Upper lobe of right lung (tissue), 1 donor: ENCODE measurements around the gene NMT1. TPM values are rescaled to one million over a fixed set of nuclear protein-coding genes. Genes with fewer than 3 reads are reported as not detected.
A peak's percentile ranks its signal among the peaks of the same experiment; 100 is the strongest.

Source experiments
- ATAC-seq: fragments of 200-7000 bp; cut with Tn5 transposase; one replicate; pipeline ENCODE4 v1.9.1; 2020; ENCODE audit warnings: mild to moderate bottlenecking, moderate library complexity
- DNase-seq: peaks from one replicate; pipeline ENCODE4 v3.0.0-alpha.2; 2020
- H3K27ac ChIP-seq: fragments of 200-600 bp; one replicate; pipeline ENCODE4 v1.8.0; 2022
- H3K27me3 ChIP-seq: fragments of 200-600 bp; one replicate; pipeline ENCODE4 v1.8.0; 2022; ENCODE audit warnings: mild to moderate bottlenecking
- H3K36me3 ChIP-seq: fragments of 200-600 bp; one replicate; pipeline ENCODE4 v1.8.0; 2022
- H3K4me1 ChIP-seq: fragments of 200-600 bp; one replicate; pipeline ENCODE4 v1.8.0; 2022
- H3K4me3 ChIP-seq: fragments of 200-600 bp; one replicate; pipeline ENCODE4 v1.8.0; 2022; ENCODE audit warnings: mild to moderate bottlenecking
- H3K9me3 ChIP-seq: fragments of 200-600 bp; one replicate; pipeline ENCODE4 v1.8.0; 2022
- intact Hi-C: fragments of 100-400 bp; cut with DNase I; formaldehyde crosslinking; loops from one replicate; pipeline ENCODE4 v1.11.0; 2022
- total RNA-seq: library from RNA; stranded (reverse); fragmentation: NEBNext Ultra II Directional; extraction: Animal tissue kit (Norgen Biotek cat#: 25700); gene quantifications from one replicate; pipeline ENCODE4 v1.2.1, GENCODE V29; 2021
- TF ChIP-seq, protein P1 (sequence below): fragments of 200-600 bp; IDR thresholded peaks from one replicate; pipeline ENCODE4 v1.8.0; 2022; ENCODE audit warnings: antibody characterized with exemption
- donor health status: DM: no; HTN: yes; CAD: no; lungs with severe emphysema.

The NMT1 gene
- total RNA-seq, 1 donor from 2014 or later, result 107 TPM

DNA sequence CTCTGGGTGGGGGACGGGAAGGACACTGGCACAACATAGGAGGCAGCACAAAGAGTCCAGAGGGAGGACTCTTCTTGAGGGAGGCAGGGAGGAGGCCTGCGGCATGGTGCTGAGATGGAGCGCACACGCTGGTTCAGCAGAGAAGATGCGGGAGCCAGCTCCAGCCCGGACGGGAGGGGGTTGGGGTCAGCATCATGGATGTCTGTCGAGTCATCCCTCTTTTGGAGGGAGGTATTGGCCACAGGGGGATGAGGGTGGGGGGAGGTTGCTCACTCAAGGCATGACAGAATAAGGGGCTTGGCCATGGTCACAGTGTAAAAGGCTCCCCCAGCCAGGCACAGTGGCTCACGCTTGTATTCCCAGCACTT, 29.0 kb upstream of the NMT1 start:
- TF ChIP-seq, protein P1, sequence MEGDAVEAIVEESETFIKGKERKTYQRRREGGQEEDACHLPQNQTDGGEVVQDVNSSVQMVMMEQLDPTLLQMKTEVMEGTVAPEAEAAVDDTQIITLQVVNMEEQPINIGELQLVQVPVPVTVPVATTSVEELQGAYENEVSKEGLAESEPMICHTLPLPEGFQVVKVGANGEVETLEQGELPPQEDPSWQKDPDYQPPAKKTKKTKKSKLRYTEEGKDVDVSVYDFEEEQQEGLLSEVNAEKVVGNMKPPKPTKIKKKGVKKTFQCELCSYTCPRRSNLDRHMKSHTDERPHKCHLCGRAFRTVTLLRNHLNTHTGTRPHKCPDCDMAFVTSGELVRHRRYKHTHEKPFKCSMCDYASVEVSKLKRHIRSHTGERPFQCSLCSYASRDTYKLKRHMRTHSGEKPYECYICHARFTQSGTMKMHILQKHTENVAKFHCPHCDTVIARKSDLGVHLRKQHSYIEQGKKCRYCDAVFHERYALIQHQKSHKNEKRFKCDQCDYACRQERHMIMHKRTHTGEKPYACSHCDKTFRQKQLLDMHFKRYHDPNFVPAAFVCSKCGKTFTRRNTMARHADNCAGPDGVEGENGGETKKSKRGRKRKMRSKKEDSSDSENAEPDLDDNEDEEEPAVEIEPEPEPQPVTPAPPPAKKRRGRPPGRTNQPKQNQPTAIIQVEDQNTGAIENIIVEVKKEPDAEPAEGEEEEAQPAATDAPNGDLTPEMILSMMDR, result no peak
- no peaks in the 10 kb centered on the region for H3K9me3 ChIP-seq
- no peak overlapping the region for H3K27ac ChIP-seq
- no peaks in the 10 kb centered on the region for H3K27me3 ChIP-seq
- H3K36me3 ChIP-seq, result peaks cover 48% of the 10 kb centered on the region
- intact Hi-C loops, result no loop called here
- H3K4me3 ChIP-seq, result no peak overlapping the region
- ATAC-seq (no peak), DNase-seq (no peak)
- H3K4me1 ChIP-seq, result no peaks in the 10 kb centered on the region

- H3K9me3 ChIP-seq, result no peaks in the 10 kb centered on the region
- intact Hi-C loops, result no loop called here
- H3K4me1 ChIP-seq, result no peaks in the 10 kb centered on the region
- no peak overlapping the region for H3K4me3 ChIP-seq
- no peak overlapping the region for H3K27ac ChIP-seq
- TF ChIP-seq, protein P1, result no peak
- no peak for DNase-seq
- no peak for ATAC-seq
- H3K27me3 ChIP-seq, result no peaks in the 10 kb centered on the region
- peaks cover 44% of the 10 kb centered on the region for H3K36me3 ChIP-seq
Measured at GRCh38 chr17:45034599-45034998, 26.5 kb upstream of the NMT1 start.

DNA sequence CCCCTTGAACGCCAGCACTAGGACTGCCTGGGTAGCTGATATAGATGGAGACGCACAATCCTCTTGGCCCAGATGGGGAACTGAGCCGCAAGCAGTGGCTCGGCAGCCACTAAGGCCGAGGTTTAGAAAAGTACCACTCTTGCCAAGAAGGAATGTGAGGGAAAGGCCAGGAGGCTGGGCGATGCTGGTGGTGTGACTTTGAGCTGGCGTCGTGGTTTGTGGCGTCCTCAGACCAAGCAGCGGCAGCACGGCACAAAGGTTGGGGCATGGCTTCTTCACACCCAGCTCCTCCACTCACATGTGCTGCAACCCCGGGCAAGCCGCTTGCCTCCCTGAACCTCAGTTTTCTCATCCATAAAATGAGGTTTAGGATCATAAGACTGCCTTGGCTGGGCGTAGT, 25.3 kb upstream of the NMT1 start:
- intact Hi-C loops, result no loop called here
- H3K4me3 ChIP-seq, result no peak overlapping the region
- peaks cover 31% of the 10 kb centered on the region for H3K36me3 ChIP-seq
- no peaks in the 10 kb centered on the region for H3K9me3 ChIP-seq
- H3K4me1 ChIP-seq, result no peaks in the 10 kb centered on the region
- H3K27ac ChIP-seq, result no peak overlapping the region
- H3K27me3 ChIP-seq, result no peaks in the 10 kb centered on the region
- DNase-seq (no peak), ATAC-seq (no peak)
- TF ChIP-seq, protein P1, result no peak

GRCh38 chr17:45036691-45037090, 24.4 kb upstream of the NMT1 start:
- TF ChIP-seq, protein P1, result no peak
- H3K9me3 ChIP-seq, result no peaks in the 10 kb centered on the region
- intact Hi-C loops, result no loop called here
- H3K4me1 ChIP-seq, result no peaks in the 10 kb centered on the region
- no peak overlapping the region for H3K4me3 ChIP-seq
- ATAC-seq (no peak), DNase-seq (no peak)
- no peaks in the 10 kb centered on the region for H3K27me3 ChIP-seq
- no peak overlapping the region for H3K27ac ChIP-seq
- peaks cover 23% of the 10 kb centered on the region for H3K36me3 ChIP-seq

- Histone ChIP-seq H3K27ac (no peak overlapping the region), H3K36me3 (peaks cover 5% of the 10 kb centered on the region), H3K4me1 (peaks cover 3% of the 10 kb centered on the region), H3K4me3 (no peak overlapping the region), H3K9me3 (no peaks in the 10 kb centered on the region), H3K27me3 (no peaks in the 10 kb centered on the region)
- no peak for DNase-seq
- TF ChIP-seq, protein P1, result no peak
- intact Hi-C loops, result no loop called here
- peak; percentile 44 for ATAC-seq
Measured at GRCh38 chr17:45038728-45039634, 22.1 kb upstream of the NMT1 start.
